ENCODE data around the gene SYNGR4.

GRCh38 chr19:48391100-48392005 is 27.2 kb downstream of the SYNGR4 start, which contains the start of gene KDELR1:
- peak; percentile 84 to 93 (median 88) for TF ChIP-seq CTCF (IDR thresholded peaks at IDR 0.05)
- TF ChIP-seq POLR2A (IDR thresholded peaks at IDR 0.05) = peak; percentile 34 to 71 (median 48)

All from upper lobe of left lung (tissue), 4 donors.